Stomach (tissue), 9 donors: ENCODE measurements around the gene TMEM121B. TPM values are rescaled to one million over a fixed set of nuclear protein-coding genes. Genes with fewer than 3 reads are reported as not detected.

Experiments used
- DNase-seq, 2 donors: peaks; one replicate each; pipeline versions ENCODE4 v3.0.0 to v3.0.0-alpha.2; 2013 to 2019
- H3K27ac ChIP-seq, 5 donors: fragments of 200-600 bp in 4 of 5; sonication (generic) in 4 of 5; one replicate each; pipeline ENCODE4 v1.5.1; 2013 to 2019; ENCODE audit warnings: mild to moderate bottlenecking in 1 of 5, moderate library complexity in 1 of 5
- H3K27me3 ChIP-seq, 3 donors: fragments of 200-600 bp; sonication (generic); one replicate each; pipeline ENCODE4 v1.5.1; 2017 to 2019; ENCODE audit warnings: mixed run types in 1 of 3
- H3K36me3 ChIP-seq, 4 donors: fragments of 200-600 bp; sonication (generic); 1 replicate in 3 of 4; 2 replicates in 1 of 4; pipeline ENCODE4 v1.5.1; 2016 to 2019
- H3K4me1 ChIP-seq, 4 donors: fragments of 200-600 bp; sonication (generic); one replicate each; pipeline ENCODE4 v1.5.1; 2016 to 2019
- H3K4me3 ChIP-seq, 4 donors: fragments of 200-600 bp; sonication (generic) in 3 of 4; one replicate each; pipeline ENCODE4 v1.5.1; 2016 to 2019; ENCODE audit warnings: mild to moderate bottlenecking in 1 of 4
- H3K9me3 ChIP-seq, 4 donors: fragments of 200-600 bp; sonication (generic); one replicate each; pipeline ENCODE4 v1.5.1; 2016 to 2019
- EP300 ChIP-seq: sonication (generic); formaldehyde crosslinking; IDR thresholded peaks from one replicate; pipeline ENCODE4 v1.6.1; 2017; ENCODE audit warnings: antibody characterized with exemption
- POLR2A ChIP-seq, 4 donors: fragments of 450-650 bp; IDR thresholded peaks; one replicate each; pipeline ENCODE4 v1.6.1; 2016; ENCODE audit warnings: antibody characterized with exemption in 4 of 4, control low read depth in 2 of 4, mild to moderate bottlenecking in 1 of 4, moderate library complexity in 1 of 4
- POLR2AphosphoS5 ChIP-seq, 3 donors: sonication (generic); formaldehyde crosslinking; IDR thresholded peaks; one replicate each; pipeline ENCODE4 v1.6.1; 2016; ENCODE audit warnings: antibody characterized with exemption in 3 of 3
- WGBS, 5 donors: extraction: QIAGEN DNeasy Blood & Tissue Kit in 3 of 5; methylation state at CpG; one replicate each; pipeline versions ENCODE4 v1.1.5 to v1.1.7; 2013 to 2018; 5-methylcytosine and 5-hydroxymethylcytosine counted together
- intact Hi-C: fragments of 100-400 bp; cut with DNase I; formaldehyde crosslinking; loops from one replicate; pipeline ENCODE4 v1.15.1; 2023; ENCODE audit warnings: low total_unique reads
- polyA plus RNA-seq, 3 donors: library from polyadenylated mRNA; stranded (reverse); fragments of 200-250 nt; gene quantifications; one replicate each; pipeline ENCODE4 v1.2.3, GENCODE V29; 2013
- total RNA-seq, 5 donors: library from RNA; depleted of rRNA; stranded (reverse); fragments of >200 nt; gene quantifications; one replicate each; pipeline versions ENCODE4 v1.1.0 to v1.2.3, GENCODE V29; 2014 to 2016
- TF ChIP-seq, protein P1 (sequence below), 7 experiments: fragments of 450-650 bp in 4 of 7; fragments of 200-600 bp in 3 of 7; sonication (generic) in 3 of 7; IDR thresholded peaks; one replicate each; pipeline ENCODE4 v1.5.1; 2016 to 2019; ENCODE audit warnings: antibody characterized with exemption in 7 of 7, control low read depth in 2 of 7, mild to moderate bottlenecking in 1 of 7
- donor health status: healthy with polysubstance abuse.
- donor health status: Bipolar disorder and iron deficiency.
- donor health status: healthy.

TMEM121B gene
- total and polyA plus RNA-seq, 8 donors = 0.08 to 0.45 (median 0.25) TPM; not detected in 4

DNA sequence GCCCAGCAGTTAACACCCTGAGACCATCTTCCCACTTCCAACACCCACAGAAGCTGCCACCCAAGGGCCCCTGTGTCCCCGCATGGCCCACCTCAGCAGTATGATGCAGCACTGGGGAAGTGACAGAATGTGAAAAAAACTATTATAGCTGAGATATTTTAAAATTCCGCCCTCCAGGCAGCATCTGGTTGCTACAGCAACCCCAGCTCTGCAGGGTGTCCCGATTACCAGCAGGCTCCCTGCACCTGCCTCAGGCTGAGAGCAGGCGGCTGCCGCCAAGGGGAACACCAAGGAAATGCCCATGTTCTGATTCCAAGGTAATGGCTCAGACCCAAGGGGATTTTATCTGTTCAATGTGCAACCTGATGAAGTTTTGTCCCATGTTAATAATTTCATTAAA lies 10.5 kb upstream of the TMEM121B start:
- no peak overlapping the region for H3K4me3 ChIP-seq
- DNase-seq = no peak
- no peaks in the 10 kb centered on the region for H3K9me3 ChIP-seq
- WGBS, 5 donors = 44 to 56% (median 49%) methylated on average over 5 of the region's 5 CpGs
- H3K36me3 ChIP-seq = peaks cover 0 to 12% (median 6%) of the 10 kb centered on the region in 4 donors
- intact Hi-C loops = no loop called here
- no peaks in the 10 kb centered on the region for H3K4me1 ChIP-seq
- TF ChIP-seq POLR2A (IDR thresholded peaks at IDR 0.05) = no peak
- no peak for TF ChIP-seq POLR2AphosphoS5 (IDR thresholded peaks at IDR 0.05)
- TF ChIP-seq, protein P1, sequence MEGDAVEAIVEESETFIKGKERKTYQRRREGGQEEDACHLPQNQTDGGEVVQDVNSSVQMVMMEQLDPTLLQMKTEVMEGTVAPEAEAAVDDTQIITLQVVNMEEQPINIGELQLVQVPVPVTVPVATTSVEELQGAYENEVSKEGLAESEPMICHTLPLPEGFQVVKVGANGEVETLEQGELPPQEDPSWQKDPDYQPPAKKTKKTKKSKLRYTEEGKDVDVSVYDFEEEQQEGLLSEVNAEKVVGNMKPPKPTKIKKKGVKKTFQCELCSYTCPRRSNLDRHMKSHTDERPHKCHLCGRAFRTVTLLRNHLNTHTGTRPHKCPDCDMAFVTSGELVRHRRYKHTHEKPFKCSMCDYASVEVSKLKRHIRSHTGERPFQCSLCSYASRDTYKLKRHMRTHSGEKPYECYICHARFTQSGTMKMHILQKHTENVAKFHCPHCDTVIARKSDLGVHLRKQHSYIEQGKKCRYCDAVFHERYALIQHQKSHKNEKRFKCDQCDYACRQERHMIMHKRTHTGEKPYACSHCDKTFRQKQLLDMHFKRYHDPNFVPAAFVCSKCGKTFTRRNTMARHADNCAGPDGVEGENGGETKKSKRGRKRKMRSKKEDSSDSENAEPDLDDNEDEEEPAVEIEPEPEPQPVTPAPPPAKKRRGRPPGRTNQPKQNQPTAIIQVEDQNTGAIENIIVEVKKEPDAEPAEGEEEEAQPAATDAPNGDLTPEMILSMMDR (IDR thresholded peaks at IDR 0.05) = no peak
- no peak for TF ChIP-seq EP300
- H3K27ac ChIP-seq = no peak overlapping the region
- H3K27me3 ChIP-seq = no peaks in the 10 kb centered on the region

DNA sequence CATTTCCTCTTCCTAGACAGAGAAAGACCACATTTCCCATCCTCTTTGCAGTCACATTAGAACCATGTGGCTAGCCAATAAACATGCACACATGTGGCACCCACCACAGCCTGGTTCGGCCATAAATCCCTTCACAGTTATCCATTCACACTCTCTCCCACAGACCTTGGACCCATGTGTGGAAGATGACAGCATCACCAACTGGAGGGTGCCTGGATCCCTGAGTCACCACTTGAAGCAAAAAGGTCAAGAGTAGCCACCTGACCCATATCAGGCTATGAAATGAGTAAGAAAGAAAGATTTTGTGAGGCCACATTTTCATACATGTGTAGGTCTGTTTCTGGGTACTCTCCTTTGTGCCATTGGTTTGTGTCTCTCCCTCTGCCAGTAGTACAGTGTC lies 9.0 kb upstream of the TMEM121B start:
- Histone ChIP-seq H3K4me1 (no peaks in the 10 kb centered on the region), H3K27ac (no peak overlapping the region), H3K27me3 (no peaks in the 10 kb centered on the region), H3K36me3 (peaks cover 0 to 2% (median under 1%) of the 10 kb centered on the region in 4 donors), H3K4me3 (no peak overlapping the region), H3K9me3 (no peaks in the 10 kb centered on the region)
- 73 to 95% (median 88%) methylated on average over 1 of the region's 1 CpG for WGBS, 5 donors
- no peak for TF ChIP-seq EP300
- no peak for TF ChIP-seq POLR2A (IDR thresholded peaks at IDR 0.05)
- TF ChIP-seq POLR2AphosphoS5 (IDR thresholded peaks at IDR 0.05) = no peak
- TF ChIP-seq, protein P1 (IDR thresholded peaks at IDR 0.05) = no peak
- no peak for DNase-seq
- intact Hi-C loops = no loop called here

DNA sequence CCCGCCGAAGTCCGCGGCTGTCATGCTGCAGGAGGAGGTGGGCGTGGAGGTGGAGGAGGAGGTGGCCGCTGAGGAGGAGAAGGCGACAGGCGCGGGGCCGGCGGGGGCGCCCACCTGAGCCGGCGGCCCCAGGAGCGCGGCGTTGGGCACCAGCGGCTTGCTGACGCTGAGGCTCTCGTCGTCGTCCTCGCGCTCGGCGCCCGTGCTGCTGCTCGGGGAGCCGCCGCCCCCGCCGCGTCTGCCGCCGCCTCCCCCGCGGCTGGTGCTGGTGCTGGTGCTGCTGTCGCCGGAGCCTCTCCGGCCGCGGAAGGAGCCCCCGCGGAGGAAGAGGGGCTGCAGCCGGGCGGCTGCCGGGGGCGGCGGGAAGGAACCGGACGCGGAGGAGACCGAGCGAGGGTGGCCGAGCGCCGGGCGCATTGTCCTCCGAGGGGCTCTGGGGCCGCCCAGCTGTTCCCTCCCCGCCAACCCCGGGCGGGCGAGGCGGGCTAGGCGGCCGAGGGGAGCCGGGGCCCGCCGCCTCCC lies 388 bp downstream of the TMEM121B start:
- Histone ChIP-seq H3K27ac (peak overlapping the region in 2 of 5 donors; percentile 18 to 55), H3K4me1 (peaks cover 12 to 38% (median 20%) of the 10 kb centered on the region in 4 donors), H3K9me3 (peaks cover 0 to 4% (median 0%) of the 10 kb centered on the region in 4 donors), H3K4me3 (peak overlapping the region; percentile 51 to 89 (median 62)), H3K27me3 (peaks cover 4 to 63% (median 35%) of the 10 kb centered on the region in 3 donors), H3K36me3 (no peaks in the 10 kb centered on the region)
- TF ChIP-seq POLR2A (IDR thresholded peaks at IDR 0.05) (no peak), POLR2AphosphoS5 (IDR thresholded peaks at IDR 0.05) (no peak), EP300 (no peak)
- TF ChIP-seq, protein P1 (IDR thresholded peaks at IDR 0.05) = no peak
- intact Hi-C loops = no loop called here
- DNase-seq = no peak
- WGBS, 5 donors = 0 to 2% (median 1%) methylated on average over 11 to 68 of the region's 70 CpGs

GRCh38 chr22:17120281-17120680 lies 879 bp downstream of the TMEM121B start:
- peaks cover 12 to 38% (median 20%) of the 10 kb centered on the region in 4 donors for H3K4me1 ChIP-seq
- H3K9me3 ChIP-seq = peaks cover 0 to 4% (median 0%) of the 10 kb centered on the region in 4 donors
- no peak overlapping the region for H3K27ac ChIP-seq
- peak overlapping the region; percentile 51 to 89 (median 62) for H3K4me3 ChIP-seq
- peaks cover 4 to 63% (median 35%) of the 10 kb centered on the region in 3 donors for H3K27me3 ChIP-seq
- intact Hi-C loops = no loop called here
- no peaks in the 10 kb centered on the region for H3K36me3 ChIP-seq
- DNase-seq = peak; percentile 51 to 88
- no peak for TF ChIP-seq POLR2A (IDR thresholded peaks at IDR 0.05)
- TF ChIP-seq POLR2AphosphoS5 (IDR thresholded peaks at IDR 0.05) = no peak
- TF ChIP-seq, protein P1 (IDR thresholded peaks at IDR 0.05) = no peak
- no peak for TF ChIP-seq EP300
- WGBS, 5 donors = 0 to 6% (median 0%) methylated on average over 3 to 45 of the region's 45 CpGs
